ENCODE data around the gene TCP11L2. TPM values are rescaled to one million over a fixed set of nuclear protein-coding genes. Genes with fewer than 3 reads are reported as not detected.

TCP11L2 gene
- total and polyA plus RNA-seq, 9 of the 15 experiments (the other 6 are each of a cell fraction or from before 2014, with no cell fraction given) = 0.39 to 4.5 (median 1.3) TPM

GRCh38 chr12:106357549-106358395 lies 55.2 kb downstream of the TCP11L2 start, which contains the start of gene POLR3B (continued):
- TF ChIP-seq BCLAF1 (IDR thresholded peaks at IDR 0.05; ENCODE audit: borderline replicate concordance in 1 of 2, control insufficient read depth in 1 of 2, low read depth in 2 of 2, low read length in 1 of 2) (peak in 1 of 2 experiments; percentile 92; a peak in 2 of 4 replicates), NUFIP1 (IDR thresholded peaks at IDR 0.05; ENCODE audit: partially characterized antibody) (no peak), NFE2 (IDR thresholded peaks at IDR 0.05; ENCODE audit: low read depth) (no peak), ZBTB33 (CRISPR knock-in tag; IDR thresholded peaks at IDR 0.05) (peak; percentile 62; the same call in 1 of the 2 replicates), HMG20B (CRISPR knock-in tag; IDR thresholded peaks at IDR 0.05) (no peak), FOXP4 (CRISPR knock-in tag; IDR thresholded peaks at IDR 0.05; ENCODE audit: borderline replicate concordance) (no peak), PTRF (tag; IDR thresholded peaks at IDR 0.05) (no peak), KDM4B (IDR thresholded peaks at IDR 0.05; ENCODE audit: borderline replicate concordance in 2 of 2, low read depth in 1 of 2) (no peak; a peak in 1 of 4 replicates), ZNF785 (CRISPR knock-in tag; IDR thresholded peaks at IDR 0.05) (no peak), ZNF76 (CRISPR knock-in tag; IDR thresholded peaks at IDR 0.05; ENCODE audit: borderline replicate concordance) (peak; percentile 80; the same call in 1 of the 2 replicates), EP400 (IDR thresholded peaks at IDR 0.05) (peak; percentile 93), SMARCB1 (IDR thresholded peaks at IDR 0.05; ENCODE audit: insufficient read length, low read depth) (no peak), CREB5 (CRISPR knock-in tag; IDR thresholded peaks at IDR 0.05) (no peak), MED1 (CRISPR knock-in tag; IDR thresholded peaks at IDR 0.05; ENCODE audit: borderline replicate concordance) (no peak), ZNF263 (CRISPR knock-in tag; IDR thresholded peaks at IDR 0.05; ENCODE audit: borderline replicate concordance) (0 out of 2 replicates have a peak, but pooled peaks have one; percentile 59), HNRNPLL (IDR thresholded peaks at IDR 0.05; ENCODE audit: low read depth, low read length, poor library complexity, severe bottlenecking) (peak; percentile 72)
